Liver (tissue), 9 donors: ENCODE measurements around the gene RNH1. TPM values are rescaled to one million over a fixed set of nuclear protein-coding genes. Genes with fewer than 3 reads are reported as not detected.

Experiments used
- DNase-seq: peaks from one replicate; pipeline ENCODE4 v3.0.0-alpha.2; 2017; ENCODE audit warnings: low spot score
- H3K27ac ChIP-seq, 2 donors: one replicate each; pipeline ENCODE4 v1.7.0; 2013; ENCODE audit warnings: inconsistent platforms in 2 of 2, low read length in 2 of 2, control low read depth in 1 of 2, low read depth in 1 of 2, mild to moderate bottlenecking in 1 of 2
- H3K27me3 ChIP-seq, 4 donors: one replicate each; pipeline versions ENCODE4 v1.6.1 to v1.7.0; 2013; ENCODE audit warnings: low read length in 3 of 4, inconsistent platforms in 1 of 4, mild to moderate bottlenecking in 1 of 4, moderate library complexity in 1 of 4; ENCODE audit not compliant: control insufficient read depth in 4 of 4, insufficient read depth in 4 of 4
- H3K36me3 ChIP-seq, 4 donors: one replicate each; pipeline versions ENCODE4 v1.6.1 to v1.7.0; 2013; ENCODE audit warnings: low read length in 3 of 4, mild to moderate bottlenecking in 3 of 4, low read depth in 1 of 4, moderate library complexity in 1 of 4; ENCODE audit not compliant: control insufficient read depth in 4 of 4, insufficient read depth in 3 of 4
- H3K4me1 ChIP-seq, 4 donors: one replicate each; pipeline versions ENCODE4 v1.6.1 to v1.7.0; 2013; ENCODE audit warnings: low read length in 3 of 4, mild to moderate bottlenecking in 3 of 4, moderate library complexity in 1 of 4; ENCODE audit not compliant: control insufficient read depth in 4 of 4, insufficient read depth in 4 of 4
- H3K4me3 ChIP-seq, 3 donors: one replicate each; pipeline versions ENCODE4 v1.6.1 to v1.7.0; 2013; ENCODE audit warnings: low read length in 3 of 3, control low read depth in 1 of 3, low read depth in 1 of 3, mild to moderate bottlenecking in 1 of 3
- H3K9ac ChIP-seq, 2 donors: one replicate each; pipeline ENCODE4 v1.7.0; 2013; ENCODE audit warnings: low read length in 2 of 2, mild to moderate bottlenecking in 2 of 2, moderate library complexity in 2 of 2, control low read depth in 1 of 2, low read depth in 1 of 2
- H3K9me3 ChIP-seq, 4 donors: one replicate each; pipeline versions ENCODE4 v1.6.1 to v1.7.0; 2013; ENCODE audit warnings: low read length in 3 of 4; ENCODE audit not compliant: control insufficient read depth in 4 of 4
- EGR1 ChIP-seq, 2 donors: IDR thresholded peaks; 2 replicates each; pipeline ENCODE4 v1.6.1; 2016 to 2018; ENCODE audit warnings: antibody characterized with exemption in 2 of 2, low read depth in 2 of 2
- GABPA ChIP-seq, 2 donors: IDR thresholded peaks in 1 of 2; conservative IDR thresholded peaks in 1 of 2; 2 replicates each; pipeline ENCODE4 v1.6.1; 2016; ENCODE audit warnings: antibody characterized with exemption in 2 of 2, mild to moderate bottlenecking in 1 of 2, moderate library complexity in 1 of 2
- NR2F2 ChIP-seq: IDR thresholded peaks from 2 replicates; pipeline ENCODE4 v1.6.1; 2016; ENCODE audit warnings: antibody characterized with exemption
- RAD21 ChIP-seq, 2 donors: IDR thresholded peaks; 2 replicates each; pipeline ENCODE4 v1.6.1; 2016; ENCODE audit warnings: antibody characterized with exemption in 2 of 2, mild to moderate bottlenecking in 2 of 2
- RXRA ChIP-seq, 2 donors: IDR thresholded peaks; 2 replicates each; pipeline ENCODE4 v1.6.1; 2017 to 2018; ENCODE audit warnings: antibody characterized with exemption in 2 of 2, mild to moderate bottlenecking in 1 of 2
- SP1 ChIP-seq: IDR thresholded peaks from 2 replicates; pipeline ENCODE4 v1.6.1; 2018; ENCODE audit warnings: antibody characterized with exemption, mild to moderate bottlenecking
- YY1 ChIP-seq: IDR thresholded peaks from 2 replicates; pipeline ENCODE4 v1.6.1; 2016; ENCODE audit warnings: antibody characterized with exemption, mild to moderate bottlenecking
- WGBS: extraction: QIAGEN DNeasy Blood & Tissue Kit; methylation state at CpG from one replicate; pipeline ENCODE4 v1.1.7; 2013; 5-methylcytosine and 5-hydroxymethylcytosine counted together
- polyA plus RNA-seq, 2 donors: library from polyadenylated mRNA; stranded (reverse) in 1 of 2; unstranded in 1 of 2; fragments of 200-250 nt in 1 of 2; fragments of >200 nt in 1 of 2; fragmentation: Nextera tagmentation in 1 of 2; extraction: Ambion mirVana in 1 of 2; gene quantifications; one replicate each; pipeline versions ENCODE4 v1.2.1 to v1.2.3, GENCODE V29; 2013 to 2015
- total RNA-seq, 2 donors: library from RNA; depleted of rRNA; stranded (reverse); fragments of >200 nt; gene quantifications; one replicate each; pipeline ENCODE4 v1.2.3, GENCODE V29; 2014
- TF ChIP-seq, protein P1 (sequence below): IDR thresholded peaks from 2 replicates; pipeline ENCODE4 v1.6.1; 2016; ENCODE audit warnings: antibody characterized with exemption
- TF ChIP-seq, protein P2 (sequence below): IDR thresholded peaks from 2 replicates; pipeline ENCODE4 v1.6.1; 2016; ENCODE audit warnings: antibody characterized with exemption
- TF ChIP-seq, protein P3 (sequence below): IDR thresholded peaks from 2 replicates; pipeline ENCODE4 v1.6.1; 2016; ENCODE audit warnings: antibody characterized with exemption, mild to moderate bottlenecking
- TF ChIP-seq, protein P4 (sequence below): fragments of 150-350 bp; IDR thresholded peaks from 2 replicates; pipeline ENCODE4 v1.5.1; 2017; ENCODE audit warnings: improper control_type of control experiment, low read depth, low read length; ENCODE audit not compliant: missing input control
- donor health status: healthy.
- donor health status: healthy.
- donor health status: healthy.
- donor health status: healthy.
- donor health status: healthy.

Gene RNH1
- total and polyA plus RNA-seq, 4 donors: 68.5 to 99.1 (median 76.8) TPM

DNA sequence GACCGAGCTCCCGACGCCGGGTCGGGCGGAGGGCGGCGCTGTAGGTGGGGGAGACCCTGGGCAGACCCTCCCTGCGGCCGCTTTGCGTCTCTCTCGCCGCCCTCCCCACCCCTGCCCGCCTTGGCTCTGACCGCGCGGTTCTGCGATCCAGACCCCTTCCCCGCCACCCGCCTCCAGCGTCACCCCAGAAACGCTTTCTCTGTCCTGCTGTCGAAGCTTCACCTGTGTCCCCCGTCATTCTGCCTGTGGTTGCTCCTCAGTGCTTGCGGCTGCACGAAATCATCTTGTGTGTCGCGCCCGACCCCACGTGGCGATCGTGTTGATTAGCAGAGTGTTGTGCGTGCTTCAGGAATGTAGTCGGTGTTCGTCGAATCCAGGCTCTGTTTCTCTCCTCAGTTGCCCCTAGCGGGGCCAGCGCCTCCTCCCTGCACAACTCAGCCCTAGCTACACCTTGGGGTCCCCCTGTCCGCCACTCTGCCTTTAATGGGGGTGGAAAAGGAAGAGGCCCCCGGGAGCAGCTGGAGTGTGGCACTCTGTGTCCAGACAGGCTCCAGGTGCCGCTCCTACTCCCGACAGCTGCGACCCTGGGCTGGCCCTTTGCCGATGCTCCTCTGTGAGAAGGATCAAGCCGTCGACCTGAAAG, 56.1 kb downstream of the RNH1 start:
- peak overlapping the region in 1 of 2 donors; percentile 75 for H3K9ac ChIP-seq
- peaks cover 3 to 18% (median 5%) of the 10 kb centered on the region in 4 donors for H3K36me3 ChIP-seq
- no peaks in the 10 kb centered on the region for H3K27me3 ChIP-seq
- H3K4me3 ChIP-seq: peak overlapping the region; percentile 63 to 96 (median 73)
- H3K9me3 ChIP-seq: no peaks in the 10 kb centered on the region
- TF ChIP-seq, protein P1, sequence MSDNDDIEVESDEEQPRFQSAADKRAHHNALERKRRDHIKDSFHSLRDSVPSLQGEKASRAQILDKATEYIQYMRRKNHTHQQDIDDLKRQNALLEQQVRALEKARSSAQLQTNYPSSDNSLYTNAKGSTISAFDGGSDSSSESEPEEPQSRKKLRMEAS: no peak
- TF ChIP-seq, protein P2, sequence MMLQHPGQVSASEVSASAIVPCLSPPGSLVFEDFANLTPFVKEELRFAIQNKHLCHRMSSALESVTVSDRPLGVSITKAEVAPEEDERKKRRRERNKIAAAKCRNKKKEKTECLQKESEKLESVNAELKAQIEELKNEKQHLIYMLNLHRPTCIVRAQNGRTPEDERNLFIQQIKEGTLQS: no peak
- TF ChIP-seq RAD21 (IDR thresholded peaks at IDR 0.05): peak; percentile 69 to 72
- no peak for TF ChIP-seq RXRA (IDR thresholded peaks at IDR 0.05)
- TF ChIP-seq, protein P3, sequence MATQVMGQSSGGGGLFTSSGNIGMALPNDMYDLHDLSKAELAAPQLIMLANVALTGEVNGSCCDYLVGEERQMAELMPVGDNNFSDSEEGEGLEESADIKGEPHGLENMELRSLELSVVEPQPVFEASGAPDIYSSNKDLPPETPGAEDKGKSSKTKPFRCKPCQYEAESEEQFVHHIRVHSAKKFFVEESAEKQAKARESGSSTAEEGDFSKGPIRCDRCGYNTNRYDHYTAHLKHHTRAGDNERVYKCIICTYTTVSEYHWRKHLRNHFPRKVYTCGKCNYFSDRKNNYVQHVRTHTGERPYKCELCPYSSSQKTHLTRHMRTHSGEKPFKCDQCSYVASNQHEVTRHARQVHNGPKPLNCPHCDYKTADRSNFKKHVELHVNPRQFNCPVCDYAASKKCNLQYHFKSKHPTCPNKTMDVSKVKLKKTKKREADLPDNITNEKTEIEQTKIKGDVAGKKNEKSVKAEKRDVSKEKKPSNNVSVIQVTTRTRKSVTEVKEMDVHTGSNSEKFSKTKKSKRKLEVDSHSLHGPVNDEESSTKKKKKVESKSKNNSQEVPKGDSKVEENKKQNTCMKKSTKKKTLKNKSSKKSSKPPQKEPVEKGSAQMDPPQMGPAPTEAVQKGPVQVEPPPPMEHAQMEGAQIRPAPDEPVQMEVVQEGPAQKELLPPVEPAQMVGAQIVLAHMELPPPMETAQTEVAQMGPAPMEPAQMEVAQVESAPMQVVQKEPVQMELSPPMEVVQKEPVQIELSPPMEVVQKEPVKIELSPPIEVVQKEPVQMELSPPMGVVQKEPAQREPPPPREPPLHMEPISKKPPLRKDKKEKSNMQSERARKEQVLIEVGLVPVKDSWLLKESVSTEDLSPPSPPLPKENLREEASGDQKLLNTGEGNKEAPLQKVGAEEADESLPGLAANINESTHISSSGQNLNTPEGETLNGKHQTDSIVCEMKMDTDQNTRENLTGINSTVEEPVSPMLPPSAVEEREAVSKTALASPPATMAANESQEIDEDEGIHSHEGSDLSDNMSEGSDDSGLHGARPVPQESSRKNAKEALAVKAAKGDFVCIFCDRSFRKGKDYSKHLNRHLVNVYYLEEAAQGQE: no peak
- TF ChIP-seq, protein P4, sequence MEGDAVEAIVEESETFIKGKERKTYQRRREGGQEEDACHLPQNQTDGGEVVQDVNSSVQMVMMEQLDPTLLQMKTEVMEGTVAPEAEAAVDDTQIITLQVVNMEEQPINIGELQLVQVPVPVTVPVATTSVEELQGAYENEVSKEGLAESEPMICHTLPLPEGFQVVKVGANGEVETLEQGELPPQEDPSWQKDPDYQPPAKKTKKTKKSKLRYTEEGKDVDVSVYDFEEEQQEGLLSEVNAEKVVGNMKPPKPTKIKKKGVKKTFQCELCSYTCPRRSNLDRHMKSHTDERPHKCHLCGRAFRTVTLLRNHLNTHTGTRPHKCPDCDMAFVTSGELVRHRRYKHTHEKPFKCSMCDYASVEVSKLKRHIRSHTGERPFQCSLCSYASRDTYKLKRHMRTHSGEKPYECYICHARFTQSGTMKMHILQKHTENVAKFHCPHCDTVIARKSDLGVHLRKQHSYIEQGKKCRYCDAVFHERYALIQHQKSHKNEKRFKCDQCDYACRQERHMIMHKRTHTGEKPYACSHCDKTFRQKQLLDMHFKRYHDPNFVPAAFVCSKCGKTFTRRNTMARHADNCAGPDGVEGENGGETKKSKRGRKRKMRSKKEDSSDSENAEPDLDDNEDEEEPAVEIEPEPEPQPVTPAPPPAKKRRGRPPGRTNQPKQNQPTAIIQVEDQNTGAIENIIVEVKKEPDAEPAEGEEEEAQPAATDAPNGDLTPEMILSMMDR: peak; percentile 19
- WGBS: 4% methylated on average over 46 of the region's 46 CpGs
- peak; percentile 53 for DNase-seq
- H3K27ac ChIP-seq: peak overlapping the region; percentile 58 to 86
- peaks cover 8 to 33% (median 25%) of the 10 kb centered on the region in 4 donors for H3K4me1 ChIP-seq

DNA sequence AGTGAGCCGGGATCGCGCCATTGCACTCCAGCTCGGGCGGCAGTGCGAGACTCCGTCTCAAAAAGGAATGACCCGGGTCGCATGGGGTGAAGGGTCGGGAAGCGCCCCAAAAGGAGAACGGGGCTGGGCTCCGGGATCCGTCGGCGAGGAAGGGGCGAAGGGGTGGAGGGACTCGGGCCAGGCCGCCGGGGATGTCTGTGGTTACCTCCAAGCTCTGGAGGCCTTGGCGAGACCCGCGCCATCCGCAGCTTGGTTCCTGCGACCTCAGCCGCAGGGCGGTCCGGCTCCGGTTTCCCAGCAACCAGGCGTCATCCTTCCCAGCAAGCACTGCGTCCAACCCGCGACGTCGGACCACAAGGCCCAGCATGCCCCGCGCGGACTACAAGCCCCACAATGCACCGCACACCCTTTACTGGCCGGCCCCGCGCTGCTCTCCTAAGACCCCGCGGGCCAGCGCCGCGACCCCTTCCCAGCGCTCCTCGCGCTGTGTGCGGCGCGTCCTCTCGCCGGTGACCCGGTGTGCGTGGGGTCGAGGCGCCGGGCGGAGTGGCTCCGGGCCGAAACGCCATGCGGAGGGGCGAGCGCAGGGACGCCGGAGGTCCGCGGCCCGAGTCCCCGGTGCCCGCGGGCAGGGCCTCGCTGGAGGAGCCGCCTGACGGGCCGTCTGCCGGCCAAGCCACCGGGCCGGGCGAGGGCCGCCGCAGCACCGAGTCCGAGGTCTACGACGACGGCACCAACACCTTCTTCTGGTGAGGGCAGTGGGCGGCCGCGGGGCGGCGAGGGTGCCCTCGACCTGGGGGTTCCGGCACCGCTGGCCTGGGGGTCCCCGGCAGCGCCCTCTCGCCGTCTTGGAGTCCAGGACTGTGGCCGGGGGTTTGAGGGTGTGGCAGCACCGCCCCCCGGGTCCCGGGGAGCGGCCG, 56.9 kb downstream of the RNH1 start, which contains the start of gene PTDSS2:
TSS of gene PTDSS2 (plus strand) at position 391 of the 920 bp plus-strand sequence. CDS start at position 568, 177 bp downstream.
- peak within 1 kb of the TSS in 1 of 2 donors; percentile 75 for H3K9ac ChIP-seq
- H3K4me1 ChIP-seq: peaks cover 8 to 35% (median 27%) of the 10 kb centered on the region in 4 donors
- TF ChIP-seq, protein P3: no peak
- TF ChIP-seq YY1 (peak; percentile 80), SP1 (peak; percentile 33), NR2F2 (peak; percentile 8), GABPA (IDR thresholded peaks at IDR 0.05 in 1 of 2, conservative IDR thresholded peaks at IDR 0.05 in 1 of 2) (peak in 1 of 2 donors; percentile 75), EGR1 (IDR thresholded peaks at IDR 0.05; ENCODE audit: low read depth in 2 of 2) (no peak), RXRA (IDR thresholded peaks at IDR 0.05) (peak in 1 of 2 donors; percentile 11), RAD21 (IDR thresholded peaks at IDR 0.05) (peak in 1 of 2 donors; percentile 18)
- H3K27me3 ChIP-seq: no peaks in the 10 kb centered on the region
- WGBS: under 1% methylated on average over 108 of the region's 108 CpGs
- peaks cover 3 to 18% (median 5%) of the 10 kb centered on the region in 4 donors for H3K36me3 ChIP-seq
- peak; percentile 97 for DNase-seq
- peak within 1 kb of the TSS; percentile 58 to 86 for H3K27ac ChIP-seq
- peak within 1 kb of the TSS; percentile 63 to 96 (median 73) for H3K4me3 ChIP-seq
- no peaks in the 10 kb centered on the region for H3K9me3 ChIP-seq
